ENCODE data around the gene DMD.

The DMD gene

GRCh38 chrX:31711166-31711565 is 1500.2 kb downstream of the DMD start:
- intact Hi-C loops (cut with DNase I), result no loop called here

GRCh38 chrX:31708116-31708515 is 1503.2 kb downstream of the DMD start:
- intact Hi-C loops (cut with DNase I), result no loop called here
- no peak for DNase-seq

More at GRCh38 chrX:31711166-31711565, 1500.2 kb downstream of the DMD start:
- DNase-seq, result no peak

- DNase-seq, result no peak
- intact Hi-C loops (cut with DNase I), result no loop called here
Observed at GRCh38 chrX:31706466-31706865, 1504.9 kb downstream of the DMD start.

DNA sequence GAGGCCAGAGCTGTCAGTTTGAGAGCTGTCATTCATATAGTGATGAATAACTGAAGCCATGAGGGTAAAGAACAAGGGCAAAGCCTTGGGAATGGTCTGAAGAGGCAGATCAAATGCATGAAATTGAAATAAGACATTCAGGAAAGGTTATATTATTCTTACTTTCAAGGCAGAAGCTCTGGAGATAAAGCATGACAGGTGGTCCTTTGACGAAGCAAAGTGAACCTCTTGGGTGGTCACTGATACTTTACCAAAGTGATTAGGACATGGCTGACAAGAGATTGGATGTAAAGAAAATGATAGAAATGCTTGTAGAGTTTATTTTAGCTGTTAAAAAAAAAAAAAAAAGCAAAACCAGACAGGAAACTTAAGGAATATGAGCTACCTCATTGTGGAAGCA is 1505.5 kb downstream of the DMD start:
- intact Hi-C loops (cut with DNase I), result no loop called here

DNA sequence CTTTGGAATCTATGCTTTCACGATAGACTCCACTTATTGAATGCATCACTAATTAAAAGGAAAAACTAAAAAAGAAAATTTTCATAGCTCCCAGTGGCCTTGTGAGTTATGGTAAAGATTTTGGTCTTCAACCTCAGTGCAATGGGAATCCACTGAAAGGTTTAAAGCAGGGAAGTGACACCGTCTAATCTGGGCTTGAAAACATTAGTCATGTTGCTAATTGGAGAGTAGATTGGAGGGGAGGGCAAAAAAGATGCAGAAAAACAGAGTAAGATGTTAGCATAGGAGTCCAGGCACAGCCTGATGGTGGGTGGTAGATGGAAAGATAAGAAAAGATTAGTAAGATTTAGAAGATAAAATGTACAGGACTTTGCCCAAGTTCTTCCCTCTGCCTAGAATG is 1506.4 kb downstream of the DMD start:
- no peak for DNase-seq
- intact Hi-C loops (cut with DNase I), result no loop called here

More for the DNA sequence above, 1505.5 kb downstream of the DMD start:
- no peak for DNase-seq

- no peak for DNase-seq
- intact Hi-C loops (cut with DNase I), result no loop called here
Observed at GRCh38 chrX:31702222-31702621, 1509.1 kb downstream of the DMD start.

DNA sequence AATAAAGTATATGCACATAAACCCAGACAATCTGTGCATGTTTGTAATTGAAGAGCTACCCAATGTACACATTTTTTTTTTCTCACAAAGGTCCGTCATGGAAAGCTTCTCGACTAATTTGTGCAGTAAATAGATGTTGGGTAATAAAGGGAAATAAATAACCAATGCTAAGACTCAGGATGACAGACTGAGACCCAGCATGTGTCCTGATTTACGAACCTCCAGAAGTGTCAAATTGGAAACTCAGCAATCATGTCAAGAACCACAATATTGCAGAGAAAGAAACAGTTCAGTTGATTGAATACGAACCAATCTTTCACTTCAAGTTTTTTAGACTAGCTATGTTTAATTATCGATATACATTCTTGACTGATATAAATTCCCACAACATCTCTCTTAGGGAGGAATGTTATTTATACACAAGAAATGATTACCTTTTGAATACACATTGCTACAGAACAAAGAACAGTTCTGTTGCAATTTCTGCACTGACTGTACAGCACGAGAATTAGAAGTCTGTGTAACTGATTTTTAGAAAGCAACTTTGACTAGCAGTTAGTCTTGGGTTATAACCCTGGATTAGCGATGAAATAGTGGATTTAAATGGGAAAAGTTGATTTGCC is 1513.9 kb downstream of the DMD start:
- intact Hi-C loops (cut with DNase I), result no loop called here
- no peak for DNase-seq

- intact Hi-C loops (cut with DNase I), result no loop called here
Observed at GRCh38 chrX:31679861-31680260, 1531.5 kb downstream of the DMD start.

DNA sequence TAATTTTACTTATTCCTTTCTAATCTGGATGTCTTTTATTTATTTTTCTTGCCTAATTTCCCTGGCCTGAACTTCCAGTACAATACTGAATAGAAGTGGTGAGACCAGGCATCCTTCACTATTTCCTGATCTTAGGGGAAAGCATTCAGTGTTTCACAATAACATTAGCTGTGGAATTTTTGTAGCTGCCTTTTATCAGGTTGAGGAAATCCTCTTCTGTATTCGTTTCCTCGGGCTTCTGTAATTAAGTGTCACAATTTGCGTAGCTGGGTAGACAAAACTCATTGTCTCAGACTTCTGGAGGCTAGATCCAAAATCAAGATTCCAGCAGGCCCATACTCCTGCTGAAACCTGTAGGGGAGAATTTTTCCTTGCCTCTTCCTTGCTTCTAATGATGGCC is 1541.1 kb downstream of the DMD start:
- DNase-seq, result no peak
- intact Hi-C loops (cut with DNase I), result no loop called here

More at GRCh38 chrX:31679861-31680260, 1531.5 kb downstream of the DMD start:
- no peak for DNase-seq

DNA sequence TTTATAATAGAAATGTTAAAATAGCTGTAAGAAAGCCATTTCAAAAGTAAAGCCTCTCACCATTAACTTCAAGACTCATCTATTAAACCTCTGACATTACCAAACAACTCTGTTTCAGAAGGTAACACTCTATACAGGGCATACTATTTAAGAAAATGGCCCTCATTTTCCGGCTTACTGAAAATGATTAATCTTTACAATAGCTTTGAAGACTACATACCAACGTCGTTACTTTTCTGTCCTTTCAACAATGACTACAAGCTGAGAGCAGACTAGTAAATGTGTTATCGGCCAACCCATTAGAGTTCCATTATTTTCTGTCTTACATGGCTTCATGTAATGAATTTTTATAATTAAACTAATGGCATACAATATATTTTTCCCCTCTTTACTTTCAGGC is 1545.9 kb downstream of the DMD start:
- DNase-seq, result no peak

DNA sequence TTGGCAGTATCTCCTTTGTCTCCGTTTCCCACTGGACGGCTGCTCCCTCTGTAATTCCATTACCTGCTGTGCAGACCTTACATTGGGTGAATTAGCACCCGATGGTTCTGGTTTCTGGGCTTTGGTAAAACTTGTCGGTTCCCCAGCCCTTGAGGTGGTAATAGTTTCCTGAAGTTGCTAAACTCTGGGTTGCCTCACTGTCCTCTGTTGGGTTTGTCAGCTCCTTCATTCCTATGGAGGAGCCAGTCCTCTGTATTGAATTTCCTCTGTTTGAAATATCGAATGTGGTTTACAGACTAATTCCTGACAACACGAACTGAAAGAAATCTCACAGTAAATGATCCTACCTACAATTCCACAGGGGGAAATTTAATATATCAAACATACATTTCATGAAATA is 1548.2 kb downstream of the DMD start:
- intact Hi-C loops (cut with DNase I), result loop anchor here (10.0 kb wide), 1 partner anchor 628 kb away; no protein-coding TSS in a partner anchor
- DNase-seq, result no peak

More for the DNA sequence above, 1545.9 kb downstream of the DMD start:
- intact Hi-C loops (cut with DNase I), result loop anchor here (10.0 kb wide), 1 partner anchor 631 kb away; no protein-coding TSS in a partner anchor

- no peak for DNase-seq
- intact Hi-C loops (cut with DNase I), result loop anchor here (10.0 kb wide), 1 partner anchor 627 kb away; no protein-coding TSS in a partner anchor
Observed at GRCh38 chrX:31661280-31661810, 1550.0 kb downstream of the DMD start.

DNA sequence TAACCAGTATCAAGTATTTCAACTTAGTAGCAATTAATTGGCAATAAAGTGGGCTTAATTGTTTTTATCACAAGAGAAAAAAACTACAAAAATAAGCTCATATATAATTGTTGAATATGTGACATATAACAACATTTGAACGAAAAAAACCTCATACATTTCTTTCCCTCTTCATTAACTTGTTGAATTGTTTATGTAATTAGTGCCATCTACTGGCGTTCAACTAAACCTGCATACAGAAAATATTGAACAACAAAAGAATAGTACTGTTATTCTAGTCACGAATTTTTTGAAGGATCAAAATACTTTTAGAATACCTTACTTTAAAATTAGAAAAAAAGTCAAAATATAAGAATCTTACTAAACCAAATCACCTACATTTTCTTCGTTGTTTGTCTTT is 1553.0 kb downstream of the DMD start:
- intact Hi-C loops (cut with DNase I), result no loop called here
- DNase-seq, result no peak

DNA sequence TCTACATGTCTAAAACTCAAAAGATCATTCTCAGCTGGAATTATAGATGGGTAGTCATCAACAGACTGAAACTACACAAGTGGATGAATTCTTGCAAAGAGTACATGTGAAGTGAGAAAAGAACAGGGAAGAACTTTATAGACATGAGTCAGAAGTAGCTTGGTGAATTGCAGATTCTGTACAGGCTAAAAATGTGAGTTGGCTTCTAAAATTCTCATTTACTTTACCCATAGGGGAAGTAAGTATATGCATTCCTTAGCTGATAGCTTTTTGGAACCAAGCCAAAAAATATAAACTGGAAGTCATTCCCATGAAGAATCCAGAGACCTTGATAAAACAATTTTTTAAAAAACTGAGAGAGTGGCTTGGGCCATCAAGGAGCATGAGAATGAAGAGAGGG is 1555.3 kb downstream of the DMD start:
- intact Hi-C loops (cut with DNase I), result no loop called here
- no peak for DNase-seq

DNA sequence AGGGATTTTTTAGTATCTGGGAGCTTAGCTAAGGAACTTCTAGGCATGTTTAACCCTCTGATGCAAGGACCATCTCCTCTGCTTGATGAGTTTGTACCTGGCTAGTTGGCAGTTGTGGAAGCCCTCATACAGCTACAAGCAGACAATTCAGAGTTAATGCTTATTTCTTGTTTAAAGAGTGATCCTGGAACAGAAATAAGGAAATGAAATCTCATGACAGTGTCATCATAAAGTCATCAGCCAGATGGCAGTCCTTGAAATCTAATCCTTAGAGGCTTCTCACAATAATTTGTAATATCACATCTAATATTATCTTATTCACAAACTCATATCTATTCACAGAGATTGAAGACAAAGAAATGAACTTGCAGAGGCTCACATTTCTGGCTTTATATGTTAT is 1557.9 kb downstream of the DMD start:
- no peak for DNase-seq

DNA sequence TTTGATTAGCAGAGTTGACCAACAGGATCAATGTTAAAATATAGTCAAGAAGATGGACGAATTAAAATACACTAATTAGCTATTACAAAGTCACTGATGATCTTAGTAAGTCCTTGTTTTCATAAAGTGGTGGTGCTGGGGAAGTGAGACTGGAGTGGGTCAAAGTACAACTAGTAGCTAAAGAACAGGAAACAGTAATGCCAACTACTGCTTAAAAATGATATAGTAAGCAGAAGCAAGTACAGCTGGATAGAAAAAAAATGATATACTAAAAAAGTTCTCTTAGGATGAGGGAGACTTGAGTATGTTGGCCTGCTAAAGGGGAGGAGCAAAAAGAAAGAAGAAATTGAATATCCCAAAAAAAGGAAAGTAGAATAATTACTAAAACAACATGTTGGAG is 1558.7 kb downstream of the DMD start:
- intact Hi-C loops (cut with DNase I), result no loop called here
- no peak for DNase-seq

More for the DNA sequence above, 1557.9 kb downstream of the DMD start:
- intact Hi-C loops (cut with DNase I), result no loop called here

DNA sequence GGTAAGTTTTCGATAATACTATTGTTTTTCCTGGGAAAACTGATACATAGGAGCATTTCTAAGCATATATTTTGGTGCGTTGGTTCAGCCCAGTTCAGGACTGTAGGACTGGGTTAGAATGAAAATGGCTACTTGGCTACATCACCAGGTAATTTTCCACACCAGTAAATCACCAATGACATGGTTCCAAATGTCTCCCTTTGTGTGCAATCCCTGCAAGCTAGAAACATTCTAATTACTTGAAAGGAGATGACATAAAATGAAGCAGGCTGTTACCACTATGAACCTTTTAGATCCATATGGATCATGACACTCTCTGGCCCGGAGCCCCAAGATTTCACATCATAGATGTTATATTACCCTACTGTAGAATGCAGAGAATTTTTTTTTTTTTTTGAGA is 1562.1 kb downstream of the DMD start:
- intact Hi-C loops (cut with DNase I), result no loop called here
- no peak for DNase-seq

DNA sequence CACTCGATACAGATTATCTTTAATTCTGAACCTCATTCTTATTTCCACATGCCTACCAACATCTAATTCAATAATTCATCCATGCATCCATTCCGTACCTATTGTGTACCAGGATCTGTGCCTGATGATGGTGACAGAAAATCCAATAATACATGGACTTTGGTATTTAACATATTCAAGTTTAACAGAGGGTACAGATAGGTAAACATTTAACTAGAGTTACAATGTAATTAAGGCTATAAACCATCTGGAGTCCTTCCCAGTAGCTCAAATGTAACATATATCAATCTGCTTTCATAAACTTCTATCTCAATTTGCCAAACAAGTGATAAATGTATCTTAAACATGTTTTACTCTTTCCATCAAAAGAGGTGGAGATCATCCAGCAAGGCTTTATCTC is 1578.0 kb downstream of the DMD start:
- intact Hi-C loops (cut with DNase I), result no loop called here
- no peak for DNase-seq

DNA sequence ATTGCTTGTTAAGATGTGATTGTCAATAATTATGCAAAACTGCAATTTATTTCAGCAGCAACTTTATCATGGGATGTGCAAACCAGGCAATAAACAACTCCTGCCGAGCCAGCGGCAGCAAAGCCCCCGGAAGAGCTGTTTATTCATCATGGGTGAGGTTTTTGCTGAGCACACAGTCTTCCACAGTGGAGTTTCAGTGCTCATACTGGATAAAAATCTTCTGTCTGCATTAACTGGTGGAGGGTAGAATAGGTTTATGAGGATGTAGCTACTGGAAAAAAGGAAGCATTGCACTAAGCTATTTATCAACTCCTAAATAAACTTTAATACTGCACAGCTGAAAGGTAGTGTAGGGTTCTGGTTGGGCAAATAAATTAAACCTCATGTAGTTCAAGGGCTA is 1582.2 kb downstream of the DMD start:
- intact Hi-C loops (cut with DNase I), result no loop called here
- DNase-seq, result peak in 2 of 42 donors; percentile 36 to 39

DNA sequence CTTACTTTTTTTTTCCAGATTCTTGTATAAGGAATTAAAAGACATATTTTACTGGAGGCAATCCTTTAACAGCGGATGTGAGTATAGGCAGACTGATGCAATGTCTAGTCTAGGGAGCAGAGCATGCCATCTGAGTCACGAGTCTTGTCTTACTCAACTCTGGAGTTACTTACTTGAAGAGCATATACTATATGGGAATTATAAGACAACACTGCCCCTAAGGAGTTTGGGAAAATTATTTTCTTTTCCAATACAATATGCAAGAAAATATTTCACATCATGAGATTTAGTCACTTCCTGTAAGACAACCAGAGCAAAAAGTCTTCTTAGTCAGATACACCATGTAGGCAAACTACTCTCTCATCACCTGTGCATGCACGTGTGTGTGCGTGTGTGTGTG is 1602.2 kb downstream of the DMD start:
- intact Hi-C loops (cut with DNase I), result no loop called here
- no peak for DNase-seq

- no peak for DNase-seq
- intact Hi-C loops (cut with DNase I), result no loop called here
Observed at GRCh38 chrX:31608638-31609037, 1602.7 kb downstream of the DMD start.

Data from head of caudate nucleus (tissue), 42 donors.